Measurements from ENCODE around the gene DENND2D.

DNA sequence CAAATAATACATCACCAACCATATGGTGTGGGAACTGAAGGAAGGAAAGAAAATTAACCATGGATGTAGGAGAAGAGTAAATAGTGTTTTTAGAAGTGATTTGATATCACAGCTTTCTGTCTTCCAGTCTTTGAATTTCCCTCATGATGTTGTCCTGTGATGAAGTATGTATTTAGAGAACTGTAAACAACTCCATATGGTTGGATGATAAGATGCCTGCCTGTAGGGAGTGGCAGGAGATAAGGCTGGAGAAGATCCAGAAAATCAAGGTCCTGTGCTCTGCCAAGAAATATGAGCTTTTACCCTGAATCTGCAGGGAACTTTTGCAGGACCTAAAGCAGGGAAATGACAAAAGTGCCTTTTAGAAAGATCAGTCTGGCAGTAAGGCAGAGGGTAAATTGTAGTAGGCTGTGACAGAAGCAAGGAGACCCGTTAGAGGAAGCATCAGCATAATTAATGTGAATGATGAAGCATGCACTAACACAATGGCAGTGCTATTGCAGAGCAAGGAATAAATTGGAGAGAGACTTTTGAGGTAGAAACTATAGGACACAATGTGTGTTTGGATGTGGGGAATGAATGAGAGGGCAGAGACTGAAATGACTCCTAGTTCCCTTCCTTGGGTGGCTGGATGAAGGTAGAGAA, 38.5 kb downstream of the DENND2D start:
- no peak for TF ChIP-seq POLR2A (IDR thresholded peaks at IDR 0.05)
- TF ChIP-seq, protein P1, sequence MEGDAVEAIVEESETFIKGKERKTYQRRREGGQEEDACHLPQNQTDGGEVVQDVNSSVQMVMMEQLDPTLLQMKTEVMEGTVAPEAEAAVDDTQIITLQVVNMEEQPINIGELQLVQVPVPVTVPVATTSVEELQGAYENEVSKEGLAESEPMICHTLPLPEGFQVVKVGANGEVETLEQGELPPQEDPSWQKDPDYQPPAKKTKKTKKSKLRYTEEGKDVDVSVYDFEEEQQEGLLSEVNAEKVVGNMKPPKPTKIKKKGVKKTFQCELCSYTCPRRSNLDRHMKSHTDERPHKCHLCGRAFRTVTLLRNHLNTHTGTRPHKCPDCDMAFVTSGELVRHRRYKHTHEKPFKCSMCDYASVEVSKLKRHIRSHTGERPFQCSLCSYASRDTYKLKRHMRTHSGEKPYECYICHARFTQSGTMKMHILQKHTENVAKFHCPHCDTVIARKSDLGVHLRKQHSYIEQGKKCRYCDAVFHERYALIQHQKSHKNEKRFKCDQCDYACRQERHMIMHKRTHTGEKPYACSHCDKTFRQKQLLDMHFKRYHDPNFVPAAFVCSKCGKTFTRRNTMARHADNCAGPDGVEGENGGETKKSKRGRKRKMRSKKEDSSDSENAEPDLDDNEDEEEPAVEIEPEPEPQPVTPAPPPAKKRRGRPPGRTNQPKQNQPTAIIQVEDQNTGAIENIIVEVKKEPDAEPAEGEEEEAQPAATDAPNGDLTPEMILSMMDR (IDR thresholded peaks at IDR 0.05) = no peak
